GM21447 (cell line): ENCODE measurements around the gene ITGAD.

ENCODE experiments used
- ATAC-seq: cut with Tn5 transposase; IDR thresholded peaks from one replicate; pipeline ENCODE4 v1.9.1; 2021; ENCODE audit not compliant: unreplicated experiment

ITGAD gene

GRCh38 chr16:31393056-31393455, at the start of gene ITGAD:
TSS of gene ITGAD (plus strand) at chr16:31393335. CDS start at chr16:31393361, 26 bp downstream.
- ATAC-seq, result no peak

- ATAC-seq, result peak; percentile 89
Observed at GRCh38 chr16:31344712-31345111, 48.4 kb upstream of the ITGAD start.

DNA sequence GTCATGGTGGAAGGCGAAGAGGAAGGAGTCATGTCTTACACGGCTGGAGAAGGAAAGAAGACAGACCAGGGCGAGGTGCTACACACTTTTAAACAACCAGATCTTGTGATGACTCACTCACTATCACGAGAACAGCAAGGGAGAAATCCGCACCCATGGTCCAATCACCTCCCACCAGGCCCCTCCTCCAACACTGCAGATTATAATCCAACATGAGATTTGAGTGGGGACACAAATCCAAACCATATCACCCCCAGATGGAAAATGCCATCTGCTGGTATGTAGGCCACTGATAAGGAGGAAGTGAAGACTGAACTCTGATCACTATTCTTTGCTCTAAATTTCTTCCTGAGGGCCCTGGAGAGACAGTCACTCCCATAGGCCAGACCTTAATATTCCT, 45.7 kb upstream of the ITGAD start:
- no peak for ATAC-seq

- ATAC-seq, result no peak
Observed at GRCh38 chr16:31348579-31348978, 44.6 kb upstream of the ITGAD start.

GRCh38 chr16:31350275-31351005, 42.7 kb upstream of the ITGAD start:
- ATAC-seq, result no peak

GRCh38 chr16:31351246-31351941, 41.7 kb upstream of the ITGAD start:
- ATAC-seq, result no peak

- no peak for ATAC-seq
Observed at GRCh38 chr16:31351942-31352325, 41.2 kb upstream of the ITGAD start.

DNA sequence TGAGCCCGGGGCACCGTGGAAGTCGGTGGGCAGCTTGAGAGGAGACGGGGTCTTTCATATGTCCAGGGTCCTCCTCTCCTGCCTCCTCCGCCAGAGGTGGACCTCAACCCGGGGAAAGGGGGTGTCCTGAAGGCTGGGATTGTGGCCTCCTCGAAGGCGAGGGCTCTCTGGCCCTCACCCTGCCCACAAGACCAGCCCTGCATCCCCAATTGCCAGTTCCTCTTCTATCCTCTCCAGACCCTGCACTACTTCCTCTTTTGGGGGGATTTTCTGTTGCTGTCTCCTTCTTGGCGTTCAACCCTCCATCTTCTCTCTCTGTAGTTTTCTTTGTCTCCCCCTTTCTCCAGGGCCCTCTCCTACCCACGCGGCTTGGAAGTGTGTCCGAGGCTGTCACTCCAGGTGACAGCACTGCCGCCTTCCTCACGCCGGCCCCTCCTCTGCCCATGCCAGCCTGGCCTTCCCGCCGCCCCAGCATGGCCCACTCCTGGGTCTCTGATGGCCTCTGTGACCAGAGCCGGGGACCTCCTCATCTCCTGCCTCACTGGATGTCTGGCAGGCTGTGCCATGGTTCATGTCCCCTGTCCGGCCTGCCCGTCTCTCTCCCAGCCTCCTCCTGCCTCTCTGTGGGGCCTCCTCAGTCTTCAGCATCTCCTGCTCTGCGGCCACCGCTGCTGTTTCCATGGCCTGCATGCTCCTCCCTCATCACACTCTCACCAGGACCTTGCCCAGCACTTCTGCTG, 40.6 kb upstream of the ITGAD start:
- no peak for ATAC-seq

DNA sequence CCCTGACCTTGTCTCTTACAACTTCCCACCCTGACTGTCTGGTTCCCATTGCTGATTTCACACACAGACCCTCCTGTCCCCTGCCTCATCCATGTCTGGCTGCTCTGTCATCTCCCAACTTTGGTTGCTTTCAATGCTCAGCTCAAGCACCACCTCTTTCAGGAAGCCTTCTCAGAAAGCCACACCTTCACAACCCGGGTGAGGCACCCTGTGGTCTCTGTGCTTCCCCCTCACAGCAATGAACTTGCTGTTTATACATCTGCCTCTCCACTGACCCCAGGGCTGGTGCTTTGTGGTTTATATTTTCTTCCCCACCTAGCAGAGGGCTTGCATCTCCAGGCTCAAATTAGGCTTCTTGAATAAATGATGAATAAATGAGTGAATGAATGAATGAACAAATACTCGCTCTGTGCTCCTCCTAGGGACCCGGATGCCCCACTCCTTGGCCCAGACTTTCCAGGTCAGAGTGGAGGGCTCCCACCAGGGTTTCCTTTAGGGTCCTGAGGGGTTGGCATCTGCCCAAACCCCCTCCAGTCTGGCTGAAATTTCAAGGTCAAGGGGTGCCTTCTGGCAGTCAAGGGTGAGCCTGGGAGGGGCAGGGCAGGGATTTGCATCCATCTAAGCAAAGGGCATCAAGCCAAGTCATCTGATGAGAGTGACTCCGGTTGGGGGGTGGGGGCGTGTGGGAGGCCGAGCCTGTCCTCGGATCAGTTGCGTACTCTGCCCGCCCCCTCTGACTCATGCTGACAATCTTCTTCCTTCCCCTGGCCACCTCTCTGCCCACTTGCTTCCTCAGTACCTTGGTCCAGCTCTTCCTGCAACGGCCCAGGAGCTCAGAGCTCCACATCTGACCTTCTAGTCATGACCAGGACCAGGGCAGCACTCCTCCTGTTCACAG, 38.5 kb upstream of the ITGAD start, which contains the start of gene ITGAX:
ITGAX (plus strand) TSS at position 783 of the 898 bp plus-strand sequence; CDS start at position 862, 79 bp downstream.
- ATAC-seq, result peak; percentile 75

- ATAC-seq, result no peak
Observed at GRCh38 chr16:31355431-31356100, 37.6 kb upstream of the ITGAD start.

- no peak for ATAC-seq
Observed at GRCh38 chr16:31356566-31357323, 36.4 kb upstream of the ITGAD start.

GRCh38 chr16:31357324-31358109, 35.6 kb upstream of the ITGAD start:
- ATAC-seq, result no peak

- ATAC-seq, result no peak
Observed at GRCh38 chr16:31360251-31360650, 32.9 kb upstream of the ITGAD start.

- no peak for ATAC-seq
Observed at GRCh38 chr16:31361201-31362110, 31.7 kb upstream of the ITGAD start.

- no peak for ATAC-seq
Observed at GRCh38 chr16:31362476-31363405, 30.4 kb upstream of the ITGAD start.

DNA sequence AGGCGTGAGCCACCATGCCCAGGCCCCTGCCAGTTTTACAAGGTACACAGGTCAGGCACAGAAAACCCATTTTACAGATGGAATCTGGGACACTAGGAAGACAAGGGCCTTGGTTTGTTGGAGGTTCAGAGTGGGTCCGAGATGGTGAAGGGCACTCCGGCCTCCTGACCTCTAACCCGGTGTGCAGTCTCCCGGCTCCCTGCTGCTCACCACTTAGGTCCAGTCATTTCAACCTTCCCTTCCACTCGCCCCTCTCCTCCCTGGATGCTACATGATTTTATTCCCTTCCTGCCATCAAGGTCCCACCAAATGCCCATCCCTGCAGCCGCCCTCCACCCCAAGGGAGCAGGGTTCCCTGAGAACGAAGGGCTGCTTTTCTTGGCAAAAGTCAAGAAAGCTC, 29.4 kb upstream of the ITGAD start:
- ATAC-seq, result no peak

DNA sequence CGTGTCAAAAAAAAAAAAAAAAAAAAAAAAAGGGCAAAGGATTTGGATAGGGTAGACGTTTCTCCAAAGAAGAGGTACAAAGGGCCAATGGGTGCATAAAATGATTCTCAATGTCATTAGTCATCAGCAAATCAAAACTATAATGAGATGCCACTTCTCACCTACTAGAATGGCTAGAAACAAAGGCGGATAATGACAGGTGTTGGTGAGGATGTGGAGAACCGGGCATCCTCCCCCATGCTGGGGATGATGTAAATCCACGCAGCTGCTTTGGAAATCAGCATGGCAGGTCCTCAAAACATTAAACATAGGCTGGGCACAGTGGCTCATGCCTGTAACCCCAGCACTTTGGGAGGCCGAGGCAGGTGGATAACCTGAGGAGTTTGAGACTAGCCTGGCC, 28.7 kb upstream of the ITGAD start:
- ATAC-seq, result no peak
